Activated naive CD8-positive, alpha-beta T cell treated with anti-CD3 and anti-CD28 coated beads for 36 hours (primary cell): ENCODE results near the gene NDUFS3. TPM values are rescaled to one million over a fixed set of nuclear protein-coding genes. Genes with fewer than 3 reads are reported as not detected.

ENCODE experiments used
- DNase-seq: peaks from one replicate; pipeline ENCODE4 v3.0.0; 2021
- H3K27ac Mint-ChIP-seq: one replicate; pipeline ENCODE4 v1.8.0; 2022; ENCODE audit warnings: mild to moderate bottlenecking, moderate library complexity, mixed read lengths
- H3K27me3 Mint-ChIP-seq: one replicate; pipeline ENCODE4 v1.8.0; 2022; ENCODE audit warnings: mild to moderate bottlenecking, mixed read lengths
- H3K36me3 Mint-ChIP-seq: one replicate; pipeline ENCODE4 v1.8.0; 2021; ENCODE audit warnings: mild to moderate bottlenecking, mixed read lengths
- H3K4me1 Mint-ChIP-seq: one replicate; pipeline ENCODE4 v1.8.0; 2021; ENCODE audit warnings: mixed read lengths
- H3K4me3 Mint-ChIP-seq: one replicate; pipeline ENCODE4 v1.8.0; 2022; ENCODE audit warnings: mild to moderate bottlenecking, moderate library complexity, mixed read lengths
- H3K9me3 Mint-ChIP-seq: one replicate; pipeline ENCODE4 v1.8.0; 2022; ENCODE audit warnings: mixed read lengths
- total RNA-seq, 2 experiments: library from RNA; stranded (reverse); gene quantifications; one replicate each; pipeline ENCODE4 v1.2.3, GENCODE V29; 2021

The NDUFS3 gene
- total RNA-seq, 2 experiments from 2014 or later, result 165 to 166 TPM

DNA sequence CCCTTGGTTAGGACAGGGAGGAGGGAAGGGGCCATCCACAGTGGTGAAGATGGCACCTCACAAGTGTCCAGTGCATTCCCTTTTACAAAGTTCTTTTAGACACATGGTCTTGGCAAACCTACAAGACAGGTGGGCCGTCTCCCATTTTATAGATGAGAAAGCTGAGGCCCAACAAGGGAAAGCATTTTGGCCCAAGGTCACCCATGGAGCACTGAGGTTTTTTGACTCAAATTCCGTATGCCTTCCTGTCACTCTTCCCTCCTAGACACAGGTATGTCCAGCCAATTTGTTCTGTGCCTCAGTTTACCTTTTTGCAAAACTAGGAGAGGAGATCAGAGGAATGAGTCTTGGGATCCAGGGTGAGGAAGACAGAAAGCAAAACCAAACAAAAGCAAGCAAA is 14.1 kb downstream of the NDUFS3 start:
- H3K27me3 Mint-ChIP-seq, result peaks cover 38% of the 10 kb centered on the region
- peaks cover 8% of the 10 kb centered on the region for H3K4me1 Mint-ChIP-seq
- H3K27ac Mint-ChIP-seq, result no peak overlapping the region
- H3K36me3 Mint-ChIP-seq, result no peaks in the 10 kb centered on the region
- no peak overlapping the region for H3K4me3 Mint-ChIP-seq
- no peaks in the 10 kb centered on the region for H3K9me3 Mint-ChIP-seq
- no peak for DNase-seq

DNA sequence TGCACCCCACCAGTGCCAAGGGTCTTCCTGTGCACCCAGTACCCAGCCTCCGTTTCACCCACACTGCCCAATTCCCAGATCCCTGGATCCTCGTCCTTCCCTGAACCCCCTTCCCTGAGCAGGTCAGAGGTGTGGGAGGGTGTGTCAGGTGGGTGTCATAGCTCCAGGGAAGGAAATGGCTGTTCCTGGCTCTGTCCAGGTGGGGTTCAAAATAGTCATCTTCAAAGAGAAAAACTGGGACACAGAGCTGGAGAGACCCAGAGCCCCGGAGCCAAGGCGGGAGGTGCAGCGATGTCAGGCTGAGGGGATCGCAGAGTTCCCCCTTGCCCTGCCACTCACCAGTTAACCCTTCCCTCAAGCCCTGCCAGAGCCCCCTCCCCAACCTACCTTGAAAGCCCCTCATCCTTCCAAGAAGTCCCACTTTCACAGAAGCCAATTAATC is 14.6 kb downstream of the NDUFS3 start:
- no peaks in the 10 kb centered on the region for H3K36me3 Mint-ChIP-seq
- H3K4me3 Mint-ChIP-seq, result peak overlapping the region; percentile 34
- H3K27ac Mint-ChIP-seq, result no peak overlapping the region
- peaks cover 8% of the 10 kb centered on the region for H3K4me1 Mint-ChIP-seq
- no peak for DNase-seq
- no peaks in the 10 kb centered on the region for H3K9me3 Mint-ChIP-seq
- peaks cover 38% of the 10 kb centered on the region for H3K27me3 Mint-ChIP-seq

DNA sequence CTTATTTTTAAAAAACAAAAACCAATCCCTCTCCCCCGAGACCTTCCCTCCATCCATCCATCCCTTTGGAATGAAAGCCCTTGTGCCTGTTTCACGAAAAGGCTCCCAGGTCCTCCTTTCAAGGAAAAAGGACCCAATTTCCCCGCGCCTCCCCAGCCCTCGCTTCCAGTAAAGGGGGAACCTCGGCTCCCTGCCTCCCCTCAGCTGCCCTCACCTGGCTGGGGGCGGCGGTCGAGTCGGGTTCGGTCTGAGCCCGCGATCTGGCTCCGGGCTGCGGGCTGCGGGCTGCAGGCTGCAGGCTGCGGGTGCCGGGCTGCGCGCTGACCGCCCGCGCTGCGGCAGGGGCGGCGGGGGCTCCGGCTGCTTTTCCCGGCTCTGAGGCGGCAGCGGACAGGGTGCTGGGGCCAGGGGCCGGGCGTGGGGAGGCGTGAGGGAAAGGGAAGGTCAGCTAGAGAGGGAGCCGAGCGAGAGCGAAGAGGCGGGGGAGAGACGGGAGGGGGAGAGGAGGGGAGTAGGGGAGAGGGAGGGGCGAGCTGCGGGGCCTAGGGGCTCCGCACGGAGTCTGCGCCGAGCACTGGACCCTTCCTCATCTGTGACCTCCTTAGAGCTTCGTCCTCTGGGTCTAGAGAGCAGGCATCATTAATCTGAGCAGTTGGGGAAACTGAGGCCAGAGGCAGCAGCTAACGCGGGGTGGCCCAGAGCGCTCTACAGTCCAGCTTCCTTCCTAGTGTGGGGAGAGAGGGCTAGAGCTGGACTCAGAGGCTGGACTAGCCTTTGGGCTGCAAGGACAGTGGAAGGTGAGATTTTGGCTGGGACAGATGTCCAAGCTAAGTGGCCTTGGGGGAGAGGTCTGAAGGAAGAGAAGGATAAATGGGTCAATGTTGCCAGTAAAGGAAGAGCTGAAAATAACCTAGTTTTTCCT is 15.3 kb downstream of the NDUFS3 start, which contains the start of gene C1QTNF4:
Gene C1QTNF4 (minus strand): TSS at position 478 of the 922 bp plus-strand sequence. CDS start 3,601 bp downstream, outside the sequence.
- H3K9me3 Mint-ChIP-seq, result no peaks in the 10 kb centered on the region
- H3K27ac Mint-ChIP-seq, result no peak within 1 kb of the TSS
- H3K36me3 Mint-ChIP-seq, result no peaks in the 10 kb centered on the region
- H3K27me3 Mint-ChIP-seq, result peaks cover 38% of the 10 kb centered on the region
- H3K4me1 Mint-ChIP-seq, result peaks cover 8% of the 10 kb centered on the region
- peak within 1 kb of the TSS; percentile 34 for H3K4me3 Mint-ChIP-seq
- DNase-seq, result no peak

DNA sequence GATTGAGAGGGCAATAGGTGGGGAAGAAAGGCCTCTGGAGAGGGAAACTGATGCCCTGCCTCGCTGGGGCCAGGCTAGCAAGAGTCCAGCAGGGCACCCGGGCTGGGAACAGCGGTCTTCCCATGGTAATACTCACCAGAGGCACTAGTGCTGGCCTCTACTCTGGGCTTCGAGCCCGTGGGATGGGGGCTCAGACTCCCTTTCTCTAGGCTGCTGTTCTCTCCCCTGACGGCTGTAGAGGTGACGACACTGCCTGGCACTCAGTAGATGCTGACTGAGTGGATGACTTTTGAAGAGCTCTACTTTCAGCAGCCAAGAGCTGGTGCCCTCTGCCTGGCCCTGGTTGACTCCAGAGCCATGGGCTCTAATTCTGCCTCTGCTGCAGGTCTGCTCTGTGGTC is 16.2 kb downstream of the NDUFS3 start:
- peaks cover 38% of the 10 kb centered on the region for H3K27me3 Mint-ChIP-seq
- H3K36me3 Mint-ChIP-seq, result no peaks in the 10 kb centered on the region
- no peak overlapping the region for H3K27ac Mint-ChIP-seq
- DNase-seq, result no peak
- H3K4me1 Mint-ChIP-seq, result peaks cover 8% of the 10 kb centered on the region
- no peaks in the 10 kb centered on the region for H3K9me3 Mint-ChIP-seq
- no peak overlapping the region for H3K4me3 Mint-ChIP-seq

DNA sequence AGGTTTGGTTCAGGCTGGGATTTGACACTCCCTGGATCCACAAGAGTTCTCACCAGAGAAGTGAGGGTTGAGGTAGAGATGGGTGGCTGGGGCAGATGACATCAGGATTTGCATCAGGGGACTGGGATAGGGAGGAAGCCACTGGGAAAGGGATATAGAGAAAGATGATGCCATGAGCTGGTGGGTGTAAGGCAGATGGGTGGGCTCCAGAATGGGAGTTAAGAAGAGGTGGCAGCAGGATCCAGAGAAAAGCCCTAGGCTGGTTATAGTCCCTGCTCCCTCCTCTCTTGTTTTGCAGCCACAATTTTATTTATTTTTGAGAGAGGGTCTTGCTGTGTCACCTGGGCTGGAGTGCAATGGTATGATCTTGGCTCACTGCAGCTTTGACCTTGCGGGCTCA is 17.1 kb downstream of the NDUFS3 start:
- H3K27me3 Mint-ChIP-seq, result peaks cover 38% of the 10 kb centered on the region
- H3K27ac Mint-ChIP-seq, result no peak overlapping the region
- H3K4me3 Mint-ChIP-seq, result no peak overlapping the region
- H3K4me1 Mint-ChIP-seq, result peaks cover 8% of the 10 kb centered on the region
- H3K9me3 Mint-ChIP-seq, result no peaks in the 10 kb centered on the region
- no peaks in the 10 kb centered on the region for H3K36me3 Mint-ChIP-seq
- no peak for DNase-seq

DNA sequence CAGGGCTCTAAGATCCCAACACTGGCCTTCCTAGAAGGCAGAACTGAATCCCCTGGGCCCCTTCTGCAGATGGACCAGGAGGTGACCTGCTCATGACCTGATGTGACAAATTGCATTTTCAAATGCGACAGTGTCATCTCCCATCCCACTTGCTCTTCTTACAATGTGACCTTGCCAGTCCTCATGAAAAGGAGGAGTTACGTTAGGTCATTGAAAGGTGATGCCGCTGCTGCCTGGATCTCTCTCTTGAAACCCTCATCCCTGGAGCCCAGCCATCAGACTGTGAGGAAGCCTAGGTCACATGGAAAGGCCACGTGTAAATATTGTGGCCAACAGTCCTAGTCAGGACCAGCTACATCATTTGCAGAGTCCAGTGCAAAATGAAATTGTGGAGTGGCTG is 21.0 kb downstream of the NDUFS3 start:
- H3K27ac Mint-ChIP-seq, result no peak overlapping the region

DNA sequence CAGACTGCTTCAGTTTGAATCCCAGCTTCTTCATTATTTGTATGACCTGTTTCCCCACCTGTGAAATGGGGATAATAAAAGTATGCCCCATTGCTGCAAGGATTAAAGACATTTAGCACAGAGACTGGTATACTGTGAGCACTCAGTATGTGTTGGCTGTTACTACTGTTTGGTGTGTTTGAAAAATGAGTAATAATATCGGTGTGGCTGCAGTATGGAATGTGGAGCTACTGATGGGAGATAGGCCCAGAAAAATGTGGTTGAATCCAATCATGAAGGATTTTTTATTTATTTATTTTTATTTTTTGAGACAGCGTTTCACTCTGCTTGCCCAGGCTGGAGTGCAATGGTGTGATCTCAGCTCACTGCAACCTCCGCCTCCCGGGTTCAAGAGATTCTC is 24.4 kb downstream of the NDUFS3 start:
- Mint-ChIP-seq H3K9me3 (no peaks in the 10 kb centered on the region), H3K27me3 (no peaks in the 10 kb centered on the region), H3K4me1 (no peaks in the 10 kb centered on the region), H3K4me3 (no peak overlapping the region), H3K27ac (no peak overlapping the region), H3K36me3 (no peaks in the 10 kb centered on the region)
- no peak for DNase-seq

More for the DNA sequence above, 21.0 kb downstream of the NDUFS3 start:
- Mint-ChIP-seq H3K4me3 (no peak overlapping the region), H3K9me3 (no peaks in the 10 kb centered on the region), H3K4me1 (no peaks in the 10 kb centered on the region), H3K27me3 (peaks cover 7% of the 10 kb centered on the region), H3K36me3 (no peaks in the 10 kb centered on the region)
- DNase-seq, result no peak

DNA sequence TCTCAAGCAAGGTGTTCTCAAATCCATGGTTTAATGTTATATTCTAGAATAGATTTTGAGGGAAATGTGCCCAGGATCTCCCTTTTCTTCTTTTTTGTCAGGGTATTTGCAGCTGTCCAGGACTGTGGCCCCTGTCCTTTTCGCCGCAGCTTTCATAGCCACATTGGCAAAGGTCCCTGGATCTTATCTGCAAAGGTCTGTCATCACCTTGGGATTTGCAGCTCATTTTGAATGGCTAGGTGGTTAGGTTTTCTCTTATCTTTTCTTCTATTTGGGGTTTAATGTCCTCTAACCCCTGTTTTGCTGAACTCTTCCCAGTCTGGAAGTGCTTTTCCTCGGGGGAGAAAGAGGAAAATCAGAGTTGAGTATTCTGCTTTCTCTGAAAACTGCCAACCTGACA is 27.0 kb downstream of the NDUFS3 start:
- H3K27me3 Mint-ChIP-seq, result no peaks in the 10 kb centered on the region
- H3K4me1 Mint-ChIP-seq, result no peaks in the 10 kb centered on the region
- DNase-seq, result no peak
- H3K9me3 Mint-ChIP-seq, result no peaks in the 10 kb centered on the region
- no peaks in the 10 kb centered on the region for H3K36me3 Mint-ChIP-seq
- no peak overlapping the region for H3K27ac Mint-ChIP-seq
- H3K4me3 Mint-ChIP-seq, result no peak overlapping the region

DNA sequence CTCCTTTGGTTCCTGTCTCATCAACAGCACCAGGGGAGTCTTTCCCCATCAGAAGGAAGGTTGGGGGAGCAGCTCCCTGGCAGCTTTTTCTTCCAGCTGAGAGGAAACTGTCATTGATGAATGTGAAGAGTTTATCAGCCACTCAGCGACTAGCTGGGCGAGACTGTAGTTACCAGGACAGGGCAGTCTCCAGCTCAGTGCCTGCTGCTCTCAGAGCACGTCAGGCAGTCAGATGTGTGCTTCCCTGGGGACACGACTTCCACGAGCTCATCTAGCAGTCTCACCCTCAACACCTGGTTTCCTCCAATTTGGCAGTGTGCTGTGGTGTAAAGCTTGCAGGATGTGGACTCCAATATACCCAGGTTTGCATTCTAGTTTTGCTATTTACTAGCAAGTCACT is 27.9 kb downstream of the NDUFS3 start:
- H3K27ac Mint-ChIP-seq, result no peak overlapping the region
- no peak overlapping the region for H3K4me3 Mint-ChIP-seq
- H3K27me3 Mint-ChIP-seq, result no peaks in the 10 kb centered on the region

DNA sequence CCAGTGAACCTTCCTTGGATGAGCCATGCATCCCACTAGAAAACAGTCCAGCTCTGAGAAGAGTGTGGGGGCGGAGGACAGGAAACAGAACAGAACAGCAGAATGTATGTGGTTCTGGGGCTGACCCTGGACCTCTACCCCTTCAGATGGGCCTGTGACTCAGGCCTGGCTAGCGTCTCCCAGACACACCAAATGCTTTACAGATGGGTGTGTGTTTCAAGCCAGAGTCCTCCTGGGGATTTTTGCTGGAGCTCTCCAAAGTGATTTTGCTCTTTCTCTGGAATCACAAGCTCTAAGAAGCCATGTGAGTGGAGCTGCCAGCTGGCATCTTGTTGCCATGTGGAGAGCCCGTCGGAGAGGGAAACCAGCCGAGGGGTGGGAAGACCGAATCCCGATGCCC is 28.5 kb downstream of the NDUFS3 start:
- no peak for DNase-seq
- H3K36me3 Mint-ChIP-seq, result no peaks in the 10 kb centered on the region
- H3K9me3 Mint-ChIP-seq, result no peaks in the 10 kb centered on the region
- no peaks in the 10 kb centered on the region for H3K4me1 Mint-ChIP-seq
- H3K27me3 Mint-ChIP-seq, result no peaks in the 10 kb centered on the region
- no peak overlapping the region for H3K27ac Mint-ChIP-seq
- no peak overlapping the region for H3K4me3 Mint-ChIP-seq

More for the DNA sequence above, 27.9 kb downstream of the NDUFS3 start:
- H3K36me3 Mint-ChIP-seq, result no peaks in the 10 kb centered on the region
- no peaks in the 10 kb centered on the region for H3K4me1 Mint-ChIP-seq
- H3K9me3 Mint-ChIP-seq, result no peaks in the 10 kb centered on the region
- no peak for DNase-seq

DNA sequence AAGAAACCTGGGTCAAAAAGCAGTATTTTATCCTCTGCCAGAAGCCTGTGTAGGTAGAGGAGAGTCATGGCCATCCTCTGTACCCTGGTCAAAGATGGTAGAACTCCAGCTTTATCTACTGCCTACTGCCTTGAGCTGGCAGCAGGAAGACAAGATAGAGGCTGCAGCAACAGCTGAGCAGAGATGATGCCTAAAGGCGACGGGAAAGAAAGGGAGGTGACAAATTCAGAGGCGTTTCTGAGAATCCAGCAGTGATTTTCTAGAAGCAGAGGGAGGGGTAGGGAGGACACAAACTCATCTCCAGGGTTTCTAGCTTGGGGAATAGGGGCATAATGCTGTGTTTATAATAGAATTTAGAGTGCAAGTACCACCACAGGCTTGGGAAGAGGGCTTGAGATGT is 30.8 kb downstream of the NDUFS3 start:
- Mint-ChIP-seq H3K4me3 (no peak overlapping the region), H3K27me3 (no peaks in the 10 kb centered on the region), H3K9me3 (no peaks in the 10 kb centered on the region)

DNA sequence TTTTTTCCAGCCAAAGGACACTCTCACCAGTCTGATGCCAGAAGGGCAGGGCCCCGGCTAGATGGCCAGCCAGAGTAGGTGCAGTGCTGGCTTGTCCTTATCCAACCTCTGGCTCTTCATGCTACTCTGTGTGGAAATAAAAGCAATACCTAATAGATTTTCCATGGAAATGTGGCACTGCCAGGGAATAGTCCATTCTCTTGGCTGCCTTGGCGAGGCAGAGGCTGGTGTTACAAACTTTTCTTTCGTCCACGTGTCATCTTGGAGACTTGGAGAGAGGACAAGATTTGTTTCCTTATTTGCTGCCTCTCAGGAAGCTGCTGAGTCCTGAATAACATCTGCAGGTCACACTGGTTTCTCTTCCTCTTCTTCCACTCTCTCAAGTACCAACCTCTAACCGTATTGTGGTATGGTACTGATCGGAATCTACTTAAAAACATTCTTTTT is 32.5 kb downstream of the NDUFS3 start:
- no peaks in the 10 kb centered on the region for H3K9me3 Mint-ChIP-seq
- H3K27me3 Mint-ChIP-seq, result no peaks in the 10 kb centered on the region
- no peak overlapping the region for H3K4me3 Mint-ChIP-seq
- DNase-seq, result no peak
- H3K4me1 Mint-ChIP-seq, result no peaks in the 10 kb centered on the region
- no peaks in the 10 kb centered on the region for H3K36me3 Mint-ChIP-seq
- H3K27ac Mint-ChIP-seq, result no peak overlapping the region

More for the DNA sequence above, 30.8 kb downstream of the NDUFS3 start:
- H3K4me1 Mint-ChIP-seq, result no peaks in the 10 kb centered on the region
- DNase-seq, result no peak
- H3K36me3 Mint-ChIP-seq, result no peaks in the 10 kb centered on the region
- no peak overlapping the region for H3K27ac Mint-ChIP-seq

DNA sequence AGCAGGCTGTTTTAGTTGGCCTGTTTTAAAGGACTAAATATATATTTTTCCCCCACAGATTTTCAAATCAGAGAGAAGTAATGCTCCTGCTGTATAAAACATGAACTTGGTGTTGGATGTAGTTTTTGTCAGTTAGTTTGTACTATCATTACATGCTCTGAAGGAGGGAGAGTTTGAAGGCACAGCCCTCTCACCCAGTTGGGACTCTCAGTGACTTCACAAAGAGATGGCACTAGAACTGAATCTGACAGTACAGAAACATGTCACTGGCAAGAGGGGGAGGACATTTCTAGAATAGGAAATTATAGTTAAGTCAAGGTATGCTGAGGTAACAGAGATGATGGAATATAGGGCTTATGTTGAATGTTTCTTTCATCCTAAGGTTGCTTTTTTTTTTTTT is 36.4 kb downstream of the NDUFS3 start:
- H3K36me3 Mint-ChIP-seq, result peaks cover 6% of the 10 kb centered on the region
- H3K27ac Mint-ChIP-seq, result no peak overlapping the region
- DNase-seq, result no peak
- no peaks in the 10 kb centered on the region for H3K9me3 Mint-ChIP-seq
- H3K4me1 Mint-ChIP-seq, result no peaks in the 10 kb centered on the region
- H3K27me3 Mint-ChIP-seq, result no peaks in the 10 kb centered on the region
- no peak overlapping the region for H3K4me3 Mint-ChIP-seq

DNA sequence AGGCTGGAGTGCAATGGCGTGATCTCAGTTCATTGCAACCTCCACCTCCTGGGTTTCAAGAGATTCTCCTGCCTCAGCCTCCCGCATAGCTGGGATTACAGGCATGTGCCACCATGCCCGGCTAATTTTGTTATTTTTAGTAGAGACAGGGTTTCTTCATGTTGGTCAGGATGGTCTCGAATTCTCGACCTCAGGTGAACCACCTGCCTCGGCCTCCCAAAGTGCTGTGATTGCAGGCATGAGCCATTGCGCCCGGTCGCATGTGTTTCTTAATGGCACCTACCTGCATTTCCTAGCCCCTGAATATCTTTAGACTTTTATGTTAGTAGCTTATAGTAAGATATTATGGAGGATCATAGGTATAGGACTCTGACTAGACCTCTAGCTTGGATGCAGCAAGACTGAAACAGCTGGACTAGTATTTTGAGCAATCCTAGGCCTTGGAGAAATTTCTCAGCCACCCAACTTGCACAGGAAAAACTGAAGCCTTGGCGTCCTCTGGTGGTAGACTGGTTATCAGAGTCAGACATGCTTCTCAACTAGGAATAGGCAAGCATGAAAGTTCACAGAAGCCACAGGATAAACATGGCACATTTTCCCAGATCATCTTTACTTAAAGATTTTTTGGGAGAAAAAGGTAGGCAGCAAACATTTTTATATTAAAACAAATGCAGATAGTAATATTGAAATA is 38.0 kb downstream of the NDUFS3 start:
- no peaks in the 10 kb centered on the region for H3K4me1 Mint-ChIP-seq
- no peak for DNase-seq
- H3K27ac Mint-ChIP-seq, result no peak overlapping the region
- H3K4me3 Mint-ChIP-seq, result no peak overlapping the region
- H3K36me3 Mint-ChIP-seq, result peaks cover 6% of the 10 kb centered on the region
- H3K27me3 Mint-ChIP-seq, result no peaks in the 10 kb centered on the region
- no peaks in the 10 kb centered on the region for H3K9me3 Mint-ChIP-seq

DNA sequence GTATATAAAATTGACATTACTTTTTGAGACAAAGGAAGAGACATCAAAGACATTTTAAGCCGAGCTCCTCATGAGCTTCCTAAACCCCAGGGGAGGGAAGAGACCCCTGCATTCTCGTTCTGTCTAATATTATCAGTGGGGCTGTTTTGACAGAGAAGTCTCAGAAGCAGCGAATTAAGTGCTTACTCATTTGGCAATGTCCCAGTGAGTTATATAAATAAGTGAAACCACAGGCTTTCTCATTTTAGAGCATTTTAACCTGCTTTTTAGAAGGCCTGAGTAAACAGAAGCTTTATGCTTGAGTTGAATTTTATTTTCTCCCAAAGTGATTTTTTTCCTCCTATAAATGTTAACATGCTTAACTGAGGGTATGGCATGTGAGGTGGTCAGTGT is 38.5 kb downstream of the NDUFS3 start:
- Mint-ChIP-seq H3K27me3 (no peaks in the 10 kb centered on the region), H3K9me3 (no peaks in the 10 kb centered on the region), H3K27ac (no peak overlapping the region), H3K4me1 (no peaks in the 10 kb centered on the region), H3K4me3 (no peak overlapping the region), H3K36me3 (peaks cover 6% of the 10 kb centered on the region)
- DNase-seq, result no peak
